ENCODE results near the gene VPS29.
"Not testable (repeated sequence)": the region's sequence is repeated elsewhere in the genome, so short reads cannot be mapped to it uniquely, and the experiment has no call there.

The VPS29 gene

DNA sequence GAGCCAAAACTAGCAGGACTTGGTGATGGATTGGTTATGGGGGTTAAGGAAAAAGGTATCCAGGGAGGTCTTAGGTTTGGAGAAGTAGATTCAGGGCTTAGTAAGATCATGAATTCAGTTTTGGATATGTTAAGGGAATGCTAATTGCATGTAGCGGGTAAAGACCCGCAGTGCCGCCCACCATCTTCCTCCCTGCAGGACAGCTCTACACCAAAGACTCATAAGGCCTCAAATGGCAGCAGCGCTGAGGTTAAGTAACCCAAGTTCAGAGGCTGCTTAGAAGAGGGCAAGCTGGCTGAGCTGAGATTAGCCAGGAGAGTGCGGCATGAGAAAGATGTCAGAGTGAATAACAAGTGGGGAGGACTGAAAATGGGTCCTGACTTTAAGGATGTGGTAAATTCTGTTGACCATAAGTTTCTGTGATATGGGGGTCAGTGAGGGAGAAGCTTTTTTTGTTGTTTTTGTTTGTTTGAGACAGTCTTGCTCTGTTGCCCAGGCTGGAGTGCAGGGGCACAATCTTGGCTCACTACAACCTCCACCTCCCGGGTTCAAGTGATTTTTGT lies 26.4 kb upstream of the VPS29 start:
- no peak for DNase-seq (ENCODE audit: low read depth, low spot score)

DNA sequence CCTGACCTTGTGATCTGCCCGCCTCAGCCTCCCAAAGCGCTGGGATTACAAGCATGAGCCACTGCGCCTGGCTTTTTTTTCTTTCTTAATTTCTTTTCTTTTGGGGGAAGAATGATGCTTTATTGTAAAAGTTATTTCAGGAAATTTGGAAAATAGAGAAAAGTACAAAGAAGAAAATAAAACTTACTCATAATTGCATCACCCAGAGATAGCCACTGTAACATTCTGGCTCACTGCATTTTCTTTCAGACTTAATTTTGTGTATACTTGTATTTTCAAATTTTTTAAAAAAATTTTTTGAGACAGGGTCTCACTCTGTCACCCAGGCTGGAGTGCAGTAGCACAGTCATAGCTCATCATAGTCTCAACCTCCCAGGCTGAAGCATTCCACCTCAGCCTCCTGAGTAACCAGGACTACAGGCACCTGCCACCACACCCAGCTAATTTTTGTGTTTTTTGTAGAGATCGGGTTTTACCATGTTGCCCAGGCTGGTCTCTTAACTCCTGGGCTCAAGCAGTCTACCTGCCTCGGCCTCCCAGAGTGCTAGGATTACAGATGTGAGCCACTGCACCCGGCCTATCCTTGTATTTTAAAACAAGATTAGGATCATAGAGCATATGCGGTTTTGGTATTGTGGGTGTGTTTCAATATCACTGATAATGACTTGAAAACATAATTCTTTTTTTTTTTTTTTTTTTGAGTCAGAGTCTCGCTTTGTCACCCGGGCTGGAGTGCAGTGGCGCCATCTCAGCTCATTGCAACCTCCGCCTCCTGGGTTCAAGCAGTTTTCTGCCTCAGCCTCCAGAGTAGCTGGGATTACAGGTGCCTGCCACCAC lies 19.2 kb upstream of the VPS29 start:
- DNase-seq (ENCODE audit: low read depth, low spot score): not testable (repeated sequence)

DNA sequence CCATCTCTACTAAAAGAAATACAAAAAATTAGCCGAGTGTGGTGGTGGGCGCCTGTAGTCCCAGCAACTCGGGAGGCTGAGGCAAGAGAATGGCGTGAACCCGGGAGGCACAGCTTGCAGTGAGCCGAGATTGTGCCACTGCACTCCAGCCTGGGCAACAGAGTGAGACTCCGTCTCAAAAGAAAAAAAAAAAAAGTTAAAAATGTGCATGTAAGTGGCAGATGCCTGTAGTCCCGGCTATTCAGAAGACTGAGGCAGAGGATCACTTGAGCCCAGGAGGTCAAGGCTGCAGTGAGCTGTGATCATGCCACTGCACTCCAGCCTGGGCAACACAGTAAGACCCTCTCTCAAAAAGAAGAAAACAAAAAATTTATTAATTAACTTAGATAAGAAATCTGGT lies 16.1 kb upstream of the VPS29 start:
- DNase-seq (ENCODE audit: low read depth, low spot score): not testable (repeated sequence)

DNA sequence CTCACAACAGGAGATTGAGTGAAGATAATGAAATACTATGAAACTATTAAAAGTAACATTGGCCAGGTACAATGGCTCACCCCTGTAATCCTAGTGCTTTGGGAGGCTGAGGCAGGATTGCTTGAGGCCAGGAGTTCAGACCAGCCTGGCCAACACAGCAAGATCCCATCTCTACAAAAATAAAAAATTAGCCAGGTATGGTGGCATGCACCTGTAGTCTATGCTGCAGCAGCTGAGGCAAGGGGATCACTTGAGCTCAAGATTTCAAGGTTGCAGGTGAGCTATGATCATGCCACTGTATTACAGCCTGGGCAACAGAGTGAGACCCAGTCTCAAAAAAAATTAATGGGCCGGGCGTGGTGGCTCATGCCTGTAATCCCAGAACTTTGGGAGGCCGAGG lies 15.1 kb upstream of the VPS29 start:
- no peak for DNase-seq (ENCODE audit: low read depth, low spot score)

DNA sequence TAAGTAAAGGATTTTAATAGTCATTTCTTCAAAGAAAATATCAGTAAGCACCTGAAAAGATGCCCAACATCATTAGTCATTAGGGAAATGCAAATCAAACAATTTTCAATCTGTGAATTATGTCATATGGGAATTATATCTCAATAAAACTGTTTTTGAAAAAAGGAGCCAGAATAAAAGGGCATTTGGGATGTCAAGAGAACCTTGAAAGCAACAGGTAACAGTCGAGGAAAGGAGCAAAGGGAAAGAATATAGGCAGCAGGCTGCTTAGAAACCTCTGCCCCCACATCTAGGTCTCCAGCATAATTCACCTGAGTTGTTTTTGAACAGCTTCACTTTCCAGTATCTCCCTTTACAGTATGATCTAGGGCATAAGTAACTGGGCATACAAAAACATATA lies 12.5 kb upstream of the VPS29 start:
- DNase-seq (ENCODE audit: low read depth, low spot score): no peak

DNA sequence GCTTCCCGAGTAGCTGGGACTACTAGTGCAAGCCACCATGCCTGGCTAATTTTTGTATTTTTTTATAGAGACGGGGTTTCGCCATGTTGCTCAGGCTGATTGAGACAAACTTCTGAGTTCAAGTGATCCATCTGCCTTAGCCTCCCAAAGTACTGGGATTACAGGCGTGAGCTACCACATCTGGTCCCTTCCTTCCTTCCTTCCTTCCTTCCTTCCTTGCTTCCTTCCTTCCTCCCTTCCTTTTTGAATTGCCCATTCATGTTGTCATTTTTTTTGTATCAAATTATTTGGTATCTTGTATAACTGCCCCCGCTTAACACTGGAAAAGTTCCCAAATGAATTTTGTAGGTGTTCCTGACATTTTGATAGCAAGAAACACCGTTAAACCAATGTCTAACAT lies 11.9 kb upstream of the VPS29 start:
- DNase-seq (ENCODE audit: low read depth, low spot score): no peak

DNA sequence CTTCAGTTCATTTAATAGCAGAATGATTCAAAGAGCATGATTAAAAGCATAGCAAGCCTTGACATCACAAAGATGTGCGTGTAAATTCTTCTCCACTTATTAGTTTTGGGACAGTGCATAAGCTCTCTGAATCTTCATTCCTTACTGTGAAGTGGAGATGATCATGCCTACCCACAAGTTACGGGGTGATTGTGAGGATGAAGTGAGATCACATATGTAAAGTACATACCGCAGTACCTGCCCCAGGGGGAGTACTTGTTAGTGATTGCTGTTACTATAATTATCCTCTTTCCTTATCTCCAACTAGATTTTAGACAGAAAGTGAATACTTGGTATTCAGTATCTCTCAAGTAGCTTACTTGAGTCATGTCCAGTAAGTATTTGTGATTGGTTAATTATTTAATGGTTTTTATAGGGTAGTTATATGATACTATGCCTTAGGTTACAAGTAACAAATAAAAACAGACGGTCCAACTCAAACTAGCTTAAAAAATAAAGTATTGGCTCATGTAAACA lies 6.2 kb upstream of the VPS29 start:
- no peak for DNase-seq (ENCODE audit: low read depth, low spot score)

DNA sequence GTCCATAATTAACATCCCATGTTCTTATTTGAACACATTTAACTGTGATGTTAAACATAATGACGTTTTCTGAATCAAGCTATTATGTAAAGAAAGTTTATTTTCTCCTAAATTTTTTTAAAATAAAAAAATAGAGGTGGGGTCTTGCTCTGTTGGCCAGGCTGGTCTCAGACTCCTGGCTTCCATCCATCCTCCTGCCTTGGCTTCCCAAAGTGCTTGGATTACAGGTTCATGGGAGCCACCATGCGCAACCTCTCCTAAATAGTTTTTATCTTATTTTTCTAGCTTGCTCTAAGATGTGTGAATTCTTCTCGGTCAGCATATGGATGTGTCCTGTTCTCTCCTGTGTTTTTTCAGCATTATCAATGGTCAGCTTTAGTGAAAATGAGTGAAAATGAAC lies 3.4 kb upstream of the VPS29 start:
- DNase-seq (ENCODE audit: low read depth, low spot score): no peak

DNA sequence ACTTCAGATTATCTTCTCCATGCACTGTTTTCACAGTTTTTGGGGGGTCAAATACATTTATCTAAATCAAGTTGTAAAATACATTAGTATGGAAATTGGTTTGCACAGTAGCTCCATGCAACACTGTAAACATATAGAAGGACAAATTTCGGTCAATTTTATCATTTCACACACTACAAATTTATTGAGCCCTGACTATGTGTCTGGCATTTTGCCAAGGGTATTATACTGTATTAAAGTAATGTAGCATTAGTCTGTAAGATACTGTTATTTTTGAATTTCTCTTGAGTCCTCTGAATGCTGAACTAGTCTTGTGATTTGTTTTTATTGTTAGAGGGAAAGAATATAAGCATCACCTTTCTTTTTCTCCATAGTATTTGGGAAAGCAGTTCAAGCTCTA lies 1.5 kb upstream of the VPS29 start:
- no peak for DNase-seq (ENCODE audit: low read depth, low spot score)

DNA sequence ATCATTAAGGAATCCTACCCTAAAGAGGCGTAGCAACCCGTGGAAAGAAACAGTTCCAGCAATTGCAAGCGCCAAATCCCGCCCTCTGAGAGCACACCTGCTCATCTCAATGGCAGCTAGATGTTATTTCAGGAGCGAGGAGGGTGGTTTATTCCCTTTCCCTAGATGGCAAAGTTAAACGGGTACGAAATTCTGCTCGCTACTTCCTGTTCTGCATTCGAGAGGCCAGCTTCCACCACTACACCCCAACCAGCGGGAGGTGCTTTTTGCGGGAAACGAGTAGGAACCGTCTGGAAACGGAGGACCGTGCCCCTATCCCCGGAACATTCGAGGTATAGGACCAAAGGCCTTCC lies 536 bp downstream of the VPS29 start:
- DNase-seq (ENCODE audit: low read depth, low spot score): no peak

DNA sequence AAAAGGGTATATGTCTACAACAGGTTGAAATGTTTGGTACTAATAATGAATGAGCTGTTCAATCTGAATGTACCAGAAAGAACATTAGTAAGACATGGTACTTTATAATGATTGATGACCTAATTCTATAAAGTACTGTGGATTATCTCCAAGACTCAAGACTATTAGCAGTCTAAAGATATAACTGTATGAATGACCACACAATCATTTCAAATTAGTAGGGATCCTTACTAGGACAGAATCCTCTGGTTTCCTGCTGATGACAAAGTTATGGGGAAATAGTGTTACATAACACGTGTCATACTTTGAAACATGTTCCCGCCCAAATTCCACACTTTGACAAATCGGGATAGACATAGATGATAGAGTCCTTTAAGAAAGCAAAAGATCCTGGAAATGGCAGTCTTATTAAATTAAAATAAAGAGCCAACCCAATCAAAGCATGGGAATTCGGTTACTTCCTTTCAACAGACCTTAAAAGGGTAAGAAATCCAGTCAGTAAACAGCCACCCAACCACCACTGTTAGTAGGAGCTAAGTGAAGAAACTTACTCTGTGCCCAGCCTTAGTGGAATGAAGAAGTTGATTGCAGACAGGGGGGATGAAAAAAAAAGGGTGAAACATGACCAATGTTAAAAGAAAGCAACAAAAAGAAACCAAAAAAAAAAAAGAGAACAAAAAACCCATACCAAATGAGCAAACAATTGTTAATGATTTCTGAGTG lies 2.8 kb downstream of the VPS29 start:
- DNase-seq (ENCODE audit: low read depth, low spot score): no peak

DNA sequence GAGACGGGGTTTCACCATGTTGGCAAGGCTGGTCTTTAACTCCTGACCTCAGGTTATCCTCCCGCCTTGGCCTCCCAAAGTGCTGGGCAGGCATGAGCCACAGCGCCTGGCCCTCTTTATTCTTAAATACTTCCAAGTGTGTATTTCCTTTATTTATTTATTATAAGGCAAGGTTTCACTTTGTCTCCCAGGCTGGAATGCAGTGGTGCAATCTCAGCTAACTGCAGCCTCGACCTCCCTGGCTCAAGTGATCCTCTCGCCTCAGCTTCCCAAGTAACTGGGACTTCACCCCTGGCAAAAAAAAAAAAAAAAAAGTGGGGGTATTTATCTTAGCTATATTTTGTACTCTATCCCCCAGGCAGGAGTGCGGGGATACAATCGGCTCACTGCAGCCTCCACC lies 26.5 kb downstream of the VPS29 start:
- DNase-seq (ENCODE audit: low read depth, low spot score): no peak

DNA sequence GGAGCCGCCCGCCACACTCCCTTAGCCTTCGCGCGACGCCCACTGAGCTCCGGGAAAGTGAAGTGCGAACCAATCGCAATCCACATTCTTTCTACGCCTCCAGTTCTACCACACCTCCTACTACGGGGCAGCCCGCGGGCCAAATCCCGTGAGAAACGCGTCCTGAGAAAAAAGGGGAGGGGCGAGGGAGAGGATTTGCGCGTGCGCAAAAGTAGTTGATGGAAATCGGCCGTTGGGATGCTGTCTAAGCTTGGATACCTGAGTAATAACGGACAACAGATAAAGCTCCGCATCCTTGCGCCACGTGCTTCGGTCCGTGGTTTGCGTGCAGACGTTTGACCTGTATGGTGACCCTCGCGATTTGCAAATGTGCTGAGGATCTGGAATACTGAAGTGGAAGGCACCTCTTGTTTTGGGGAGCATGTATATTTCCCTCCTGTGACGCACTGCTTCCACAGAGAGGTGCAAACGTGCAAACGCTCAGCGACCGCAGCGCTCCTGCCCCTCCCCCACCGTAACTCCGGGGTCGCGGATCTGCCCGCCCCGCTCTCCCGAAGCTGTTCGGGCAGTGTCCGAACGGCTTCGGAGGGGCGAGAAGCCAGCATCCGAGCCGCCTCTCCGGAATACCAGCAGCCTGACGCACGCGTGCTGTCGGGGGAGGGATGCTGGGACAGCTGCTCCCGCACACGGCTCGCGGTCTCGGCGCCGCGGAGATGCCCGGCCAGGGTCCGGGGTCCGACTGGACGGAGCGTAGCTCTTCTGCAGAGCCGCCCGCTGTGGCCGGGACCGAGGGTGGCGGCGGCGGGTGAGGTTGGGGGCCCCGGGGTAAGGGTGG lies 33.5 kb downstream of the VPS29 start, which contains the start of the genes FAM216A and GPN3:
Gene FAM216A, plus strand, starts transcription at position 632 of the 835 bp plus-strand sequence. Its CDS starts 31 bp downstream, at position 663.
Gene GPN3, minus strand, starts transcription at position 44 of the 835 bp plus-strand sequence. CDS start 54 bp downstream, outside the sequence.
- DNase-seq (ENCODE audit: low read depth, low spot score): peak; percentile 93

DNA sequence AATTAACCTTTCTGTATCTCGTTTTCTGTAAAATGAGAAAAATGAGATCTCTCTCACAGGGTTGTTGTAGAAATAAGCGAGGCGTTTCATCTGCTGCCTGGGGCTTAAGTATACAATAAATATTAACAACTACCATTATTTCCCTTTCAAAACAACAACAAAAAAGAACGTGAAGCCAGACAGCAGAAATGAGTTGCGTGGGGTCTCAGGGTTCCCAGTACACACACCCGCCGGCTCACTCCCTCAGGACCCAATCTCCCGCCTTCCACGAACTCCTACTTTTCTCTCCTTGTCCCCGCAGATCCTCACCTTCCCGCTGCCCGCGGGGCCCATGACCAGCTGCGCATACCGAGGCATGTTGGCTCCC lies 34.1 kb downstream of the VPS29 start:
- DNase-seq (ENCODE audit: low read depth, low spot score): no peak

DNA sequence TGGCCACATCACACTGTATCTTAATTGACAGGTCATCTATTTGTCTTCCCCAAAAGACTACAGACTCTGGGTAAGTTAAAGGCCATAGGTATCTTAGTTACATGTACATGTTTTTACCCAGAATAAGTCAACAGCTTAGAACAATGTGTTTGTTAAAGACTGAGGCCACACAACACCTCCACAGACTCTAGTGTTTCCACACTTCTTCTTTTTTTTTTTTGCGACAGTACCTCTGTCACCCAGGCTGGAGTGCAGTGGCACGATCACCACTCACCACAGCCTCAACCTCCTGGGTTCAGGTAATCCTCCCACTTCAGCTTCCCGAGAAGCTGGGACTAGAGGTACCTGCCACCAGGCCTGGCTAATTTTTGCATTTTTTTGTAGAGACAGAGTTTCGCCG lies 35.1 kb downstream of the VPS29 start:
- DNase-seq (ENCODE audit: low read depth, low spot score): no peak

DNA sequence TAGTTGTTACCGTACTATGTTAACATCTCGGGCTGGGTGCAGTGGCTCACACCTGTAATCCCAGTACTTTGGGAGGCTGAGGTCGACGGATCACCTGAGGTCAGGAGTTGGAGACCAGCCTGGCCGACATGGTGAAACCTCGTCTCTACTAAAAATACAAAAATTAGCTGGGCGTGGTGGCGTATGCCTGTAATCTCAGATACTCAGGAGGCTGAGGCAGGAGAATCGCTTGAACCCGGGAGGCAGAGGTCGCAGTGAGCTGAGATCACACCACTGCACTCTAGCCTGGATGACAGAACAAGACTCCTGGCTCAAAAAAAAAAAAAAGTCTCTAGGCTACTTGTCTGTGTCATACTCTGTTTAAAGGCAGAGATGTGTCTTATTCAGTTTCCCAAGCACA lies 36.1 kb downstream of the VPS29 start:
- not testable (repeated sequence) for DNase-seq (ENCODE audit: low read depth, low spot score)

DNA sequence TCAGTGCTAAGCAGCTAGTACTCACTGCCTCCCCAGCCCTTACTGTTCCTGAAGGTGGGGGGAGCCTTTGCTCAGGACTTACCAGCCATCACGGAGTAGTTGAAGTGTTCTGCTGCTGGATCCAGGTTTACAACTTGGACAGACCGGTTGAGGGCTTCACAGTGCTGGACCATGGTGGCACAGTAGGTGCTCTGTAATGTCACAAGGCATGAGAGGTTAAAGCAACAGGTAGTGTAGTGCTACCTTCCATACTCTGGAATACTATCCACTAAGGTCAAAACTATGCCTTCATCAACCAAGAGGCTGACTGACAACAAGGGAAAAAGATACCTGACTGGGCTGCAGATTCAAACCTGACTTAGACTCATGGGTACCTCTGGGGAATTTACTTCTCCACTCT lies 36.9 kb downstream of the VPS29 start:
- DNase-seq (ENCODE audit: low read depth, low spot score): no peak

DNA sequence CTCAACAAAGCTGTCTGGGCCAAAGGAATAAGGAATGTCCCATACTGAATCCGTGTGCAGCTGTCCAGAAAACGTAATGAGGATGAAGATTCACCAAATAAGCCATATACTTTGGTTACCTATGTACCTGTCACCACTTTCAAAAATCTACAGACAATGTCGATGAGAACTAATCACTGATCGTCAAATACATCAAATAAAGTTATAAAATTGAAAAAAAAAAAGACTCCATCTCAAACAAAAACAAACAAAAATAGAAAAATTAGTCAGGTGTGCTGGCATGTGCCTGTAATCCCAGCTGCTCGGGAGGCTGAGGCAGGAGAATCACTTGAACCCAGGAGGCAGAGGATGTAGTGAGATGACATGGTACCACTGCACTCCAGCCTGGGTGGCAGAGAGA lies 40.7 kb downstream of the VPS29 start:
- DNase-seq (ENCODE audit: low read depth, low spot score): not testable (repeated sequence)

DNA sequence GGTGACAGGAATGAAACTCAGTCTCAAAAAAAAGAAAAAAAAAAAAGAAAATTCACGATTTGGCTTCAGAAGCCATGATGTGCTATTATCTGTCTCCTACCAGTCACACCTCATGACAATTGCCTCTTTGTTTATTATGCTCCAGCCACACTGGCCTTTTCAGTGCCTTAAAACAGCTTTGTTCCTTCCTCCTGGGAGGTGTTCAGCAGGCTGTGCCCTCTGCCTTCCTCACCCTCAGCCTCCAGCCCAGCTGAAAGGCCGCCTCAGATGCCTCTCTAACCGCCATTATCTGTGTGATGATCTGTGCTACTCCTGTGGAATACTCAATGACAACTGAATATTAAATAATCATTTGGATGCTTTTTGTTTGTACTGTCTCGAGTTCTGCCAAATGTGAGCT lies 43.2 kb downstream of the VPS29 start:
- DNase-seq (ENCODE audit: low read depth, low spot score): no peak

DNA sequence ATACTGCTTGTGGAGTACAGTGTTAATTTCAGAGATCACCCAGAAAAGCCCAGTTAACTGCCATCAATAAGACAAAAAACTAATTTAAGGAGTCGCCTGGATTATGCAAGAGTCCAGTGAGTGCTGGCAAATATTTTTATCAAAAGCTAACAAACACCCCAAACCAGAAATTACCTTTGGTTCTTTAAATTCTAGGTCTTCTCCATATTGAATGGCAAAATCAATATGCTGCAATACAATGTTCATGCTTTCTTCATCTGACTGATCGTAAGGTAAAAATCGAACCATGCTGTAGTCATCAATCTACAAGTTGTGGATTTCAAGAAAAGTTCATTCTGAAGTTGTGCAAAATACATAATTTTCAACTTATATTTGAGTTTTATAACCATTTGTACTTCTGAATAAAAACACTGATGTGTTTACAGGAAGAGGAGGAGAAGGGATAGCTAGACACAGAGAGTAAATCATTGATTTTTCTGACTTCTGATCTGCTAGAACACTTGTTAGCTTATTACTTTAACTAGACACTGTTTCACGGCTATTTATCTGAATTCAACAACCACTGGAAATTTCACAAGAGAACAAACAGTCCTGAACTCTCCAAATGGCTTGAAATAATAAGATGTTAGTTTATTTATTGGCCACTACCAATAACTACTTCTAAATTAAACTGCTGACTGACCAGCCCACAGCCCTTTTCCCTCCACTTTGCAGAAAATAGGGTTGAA lies 48.2 kb downstream of the VPS29 start:
- no peak for DNase-seq (ENCODE audit: low read depth, low spot score)

DNA sequence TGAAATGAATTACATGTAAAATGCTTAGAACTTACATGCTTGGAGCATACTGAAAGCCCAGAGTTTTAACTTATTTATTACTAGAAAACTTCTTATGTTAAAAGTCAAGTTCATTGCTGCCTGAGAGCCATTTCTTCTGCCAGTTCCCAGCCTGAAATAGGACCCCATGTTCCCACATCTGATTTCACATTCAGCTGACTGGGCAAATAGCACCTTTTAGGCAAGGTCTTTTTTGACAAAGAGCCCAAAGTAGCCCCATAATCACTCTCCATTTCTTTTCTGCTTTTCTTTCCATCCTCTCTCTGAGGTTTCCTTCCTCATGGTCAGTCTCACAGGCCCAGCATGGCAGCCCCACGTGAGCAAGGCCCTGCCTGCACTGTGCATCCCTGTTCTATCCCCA lies 50.6 kb downstream of the VPS29 start:
- DNase-seq (ENCODE audit: low read depth, low spot score): no peak

Data from iPS DF 19.7 (cell line).